Measurements from ENCODE around the gene PRR14.

GRCh38 chr16:30655815-30656347 lies 5.1 kb downstream of the PRR14 start:
- TF ChIP-seq NFRKB (IDR thresholded peaks at IDR 0.05) (no peak), SP1 (IDR thresholded peaks at IDR 0.05) (no peak), CTBP1 (IDR thresholded peaks at IDR 0.05; ENCODE audit: borderline replicate concordance) (no peak), BHLHE40 (IDR thresholded peaks at IDR 0.05; ENCODE audit: borderline replicate concordance) (no peak), FOXK2 (IDR thresholded peaks at IDR 0.05) (no peak), PKNOX1 (IDR thresholded peaks at IDR 0.05) (no peak), LEF1 (IDR thresholded peaks at IDR 0.05; ENCODE audit: borderline replicate concordance) (no peak), L3MBTL2 (conservative IDR thresholded peaks at IDR 0.05) (no peak), SUZ12 (IDR thresholded peaks at IDR 0.05) (no peak), FOXA1 (IDR thresholded peaks at IDR 0.05) (no peak)

All from HEK293T (cell line).